SKM-1 (cell line): ENCODE data around the gene VAMP2.
"Not testable (repeated sequence)": the region's sequence is repeated elsewhere in the genome, so short reads cannot be mapped to it uniquely, and the experiment has no call there.

ENCODE experiments used
- DNase-seq: peaks from one replicate; lab custom pipeline; 2025; ENCODE audit not compliant: unreplicated experiment; lab: John Stamatoyannopoulos, UW

Gene VAMP2

DNA sequence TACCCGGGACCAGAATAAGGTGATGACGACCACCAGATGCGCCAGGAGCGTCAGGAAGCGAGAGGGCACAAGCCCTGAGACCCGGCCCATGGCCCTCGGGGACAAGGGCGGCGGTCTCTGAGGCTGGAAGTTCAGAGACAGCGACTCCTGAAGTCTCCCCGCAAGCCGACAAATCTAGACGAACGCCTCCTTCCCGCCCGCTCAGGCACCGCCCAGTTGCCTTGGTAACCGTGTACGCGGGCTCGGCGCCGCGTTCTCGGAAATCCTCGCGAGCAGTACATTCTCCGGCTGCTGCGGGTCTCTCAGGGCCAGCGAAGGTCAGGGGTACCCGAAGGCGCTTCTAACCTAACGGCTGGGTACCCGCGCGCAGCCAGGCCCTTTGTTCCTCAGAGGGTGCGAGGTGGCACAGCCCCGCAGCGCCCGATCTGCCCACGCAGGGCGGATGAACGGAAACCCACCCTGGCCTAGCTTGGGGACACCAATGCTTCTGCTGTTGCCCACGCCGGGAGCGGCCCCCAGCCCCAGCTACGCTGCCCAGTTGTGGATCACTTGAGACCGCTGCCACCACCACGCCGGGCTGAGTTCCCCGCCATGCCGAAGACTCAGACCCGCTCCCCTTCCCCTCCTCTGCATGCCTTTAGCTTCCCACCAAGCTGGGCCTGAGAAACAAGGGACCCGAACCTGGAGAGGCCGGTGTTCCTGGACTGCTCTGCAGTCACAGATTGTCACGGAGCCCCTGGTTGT is 13.6 kb upstream of the VAMP2 start, which contains the start of gene TMEM107:
Gene TMEM107, minus strand, starts transcription at position 184 of the 744 bp plus-strand sequence. Its CDS starts 94 bp downstream, at position 90.
- DNase-seq = peak; percentile 27

- no peak for DNase-seq
Observed at GRCh38 chr17:8175795-8176196, 13.0 kb upstream of the VAMP2 start.

- DNase-seq = no peak
Observed at GRCh38 chr17:8173871-8174322, 11.1 kb upstream of the VAMP2 start.

- peak; percentile 58 for DNase-seq
Observed at GRCh38 chr17:8173056-8173870, 10.5 kb upstream of the VAMP2 start.

DNA sequence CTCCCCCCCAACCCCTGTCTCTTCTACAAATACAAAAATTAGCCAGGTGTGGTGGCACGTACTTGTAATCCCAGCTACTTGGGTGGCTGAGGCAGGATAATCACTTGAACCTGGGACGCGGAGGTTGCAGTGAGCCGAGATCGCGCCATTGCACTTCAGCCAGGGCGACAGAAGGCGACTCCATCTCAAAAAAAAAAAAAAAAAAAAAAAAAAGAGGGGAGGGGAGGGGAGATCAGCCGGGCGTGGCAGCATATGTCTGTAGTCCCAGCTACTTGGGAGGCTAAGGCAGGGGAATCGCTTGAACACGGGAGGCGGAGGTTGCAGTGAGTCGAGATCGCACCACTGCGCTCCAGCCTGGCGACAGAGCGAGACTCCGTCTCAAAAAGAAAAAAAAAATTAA is 7.4 kb upstream of the VAMP2 start:
- DNase-seq = not testable (repeated sequence)

GRCh38 chr17:8167526-8167925 is 4.8 kb upstream of the VAMP2 start:
- DNase-seq = no peak

DNA sequence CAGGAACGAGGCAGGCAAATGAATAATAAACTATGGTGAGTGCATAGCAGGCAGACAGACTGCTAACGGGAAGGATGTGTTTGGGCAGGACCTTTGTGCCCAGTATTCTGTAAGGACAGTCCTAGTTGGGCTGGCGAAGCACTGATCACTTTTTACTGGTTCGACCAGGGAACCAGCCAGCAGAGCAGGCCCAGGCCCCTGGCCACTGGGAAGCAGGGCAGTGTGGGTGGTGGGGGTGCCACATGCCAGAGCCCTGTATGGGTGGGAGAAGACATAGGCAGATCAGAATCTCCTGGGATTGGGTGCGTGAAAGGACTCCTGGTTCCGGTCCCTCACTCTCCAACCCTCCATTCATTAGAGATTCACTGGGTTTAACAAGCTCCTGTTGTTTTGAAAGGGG is 4.0 kb upstream of the VAMP2 start:
- no peak for DNase-seq

GRCh38 chr17:8164815-8165131 is 2.0 kb upstream of the VAMP2 start:
- DNase-seq = no peak

DNA sequence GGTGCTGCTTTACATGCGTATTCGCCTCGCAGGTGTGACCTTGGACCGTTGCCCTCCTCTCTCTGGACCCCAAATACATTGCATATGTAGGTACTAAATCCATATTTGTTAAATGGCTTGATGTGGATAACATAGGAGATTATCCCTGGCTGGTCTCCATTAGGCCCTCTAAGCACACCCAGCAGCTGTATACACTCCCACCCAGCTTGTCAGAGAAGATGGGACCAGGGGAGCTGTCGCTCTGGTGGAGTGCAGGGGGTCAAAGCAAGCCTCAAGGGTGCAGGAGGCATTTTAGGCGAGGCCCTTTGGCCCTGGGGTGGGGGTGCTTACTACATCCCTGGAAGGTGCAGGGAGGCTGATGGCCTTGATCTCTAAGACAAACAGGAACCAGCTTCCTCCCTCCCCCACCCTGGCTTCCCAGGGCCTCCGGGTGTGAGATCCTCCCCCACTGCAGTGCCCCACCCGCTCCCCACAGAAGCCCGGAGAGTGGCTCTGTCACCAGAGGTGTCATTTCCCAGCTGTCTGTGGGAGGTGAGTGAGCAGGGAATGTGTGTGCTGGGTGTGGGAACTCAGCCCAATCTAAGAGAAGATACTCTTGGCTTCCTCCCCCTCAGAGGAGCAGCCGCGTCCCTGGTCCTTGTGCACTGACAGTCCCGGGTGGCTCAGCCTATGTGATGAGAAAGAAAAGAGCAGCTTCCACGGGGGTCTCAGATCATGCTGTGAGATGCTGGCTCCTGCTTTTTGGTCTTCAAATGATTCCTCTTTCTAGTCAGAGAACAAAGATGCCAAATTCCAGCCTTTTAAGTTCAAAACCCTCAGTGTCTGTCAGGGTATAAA is 1.4 kb upstream of the VAMP2 start:
- peak; percentile 25 for DNase-seq

- no peak for DNase-seq
Observed at GRCh38 chr17:8162997-8163977, 539 bp upstream of the VAMP2 start.

DNA sequence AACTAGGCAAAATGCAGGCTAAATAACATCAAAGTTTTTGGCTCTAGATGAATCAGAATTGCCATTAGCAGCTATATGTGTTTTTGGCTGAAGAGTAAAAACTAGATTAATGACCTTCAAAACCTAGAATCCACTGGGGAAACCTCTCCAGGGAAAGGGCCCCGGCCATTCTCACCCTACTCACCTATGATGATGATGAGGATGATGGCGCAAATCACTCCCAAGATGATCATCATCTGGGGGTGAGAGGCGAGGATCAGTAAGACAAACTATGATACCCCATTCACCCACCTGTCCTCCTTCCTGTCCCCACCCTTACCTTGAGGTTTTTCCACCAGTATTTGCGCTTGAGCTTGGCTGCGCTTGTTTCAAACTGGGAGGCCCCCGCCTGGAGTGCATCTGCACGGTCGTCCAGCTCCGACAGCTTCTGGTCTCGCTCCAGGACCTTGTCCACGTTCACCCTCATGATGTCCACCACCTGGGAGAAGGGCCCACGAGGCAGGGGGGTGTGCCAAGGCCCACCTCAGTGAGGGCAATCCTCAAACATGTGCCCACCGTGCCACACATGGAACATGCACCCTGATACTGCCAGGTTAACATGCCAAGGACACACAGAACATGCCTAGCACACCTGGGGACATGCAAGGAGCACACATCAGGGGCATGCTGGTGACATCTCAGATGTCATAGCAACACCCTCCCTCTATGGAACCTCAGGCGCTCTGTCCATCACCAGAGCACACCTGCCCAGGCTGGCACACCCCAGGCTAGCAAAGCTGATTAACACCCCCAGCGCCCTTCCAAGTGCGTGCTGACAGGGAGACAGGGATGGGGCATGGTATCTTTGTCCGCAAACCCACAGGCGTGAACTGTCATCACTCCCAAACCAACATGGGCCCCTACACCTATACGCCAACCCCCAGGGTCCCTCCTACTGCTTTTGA is 1.2 kb downstream of the VAMP2 start:
- DNase-seq = no peak

DNA sequence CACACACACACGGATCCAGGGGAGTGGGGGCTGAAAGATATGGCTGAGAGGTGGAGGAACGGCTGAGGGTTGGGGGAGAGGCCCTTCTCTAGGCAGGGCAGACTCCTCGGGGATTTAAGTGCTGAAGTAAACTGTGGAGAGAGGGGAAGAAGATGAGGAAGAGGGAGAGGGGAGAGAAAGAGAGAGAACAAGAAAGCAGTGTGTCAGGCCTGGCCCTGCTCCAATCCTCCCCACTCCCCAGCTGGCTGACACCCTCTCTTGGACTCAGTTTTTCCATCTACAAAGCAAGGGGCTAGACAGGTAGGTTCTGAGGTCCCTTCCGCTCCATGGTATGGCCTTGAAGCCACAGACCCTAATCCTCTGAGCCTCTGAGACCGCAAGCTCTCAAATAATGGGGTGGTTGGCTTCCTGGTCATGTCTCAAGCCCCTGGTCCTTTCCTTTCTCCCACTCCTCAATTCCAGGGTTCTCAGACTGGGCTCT is 2.0 kb downstream of the VAMP2 start:
- DNase-seq = no peak

DNA sequence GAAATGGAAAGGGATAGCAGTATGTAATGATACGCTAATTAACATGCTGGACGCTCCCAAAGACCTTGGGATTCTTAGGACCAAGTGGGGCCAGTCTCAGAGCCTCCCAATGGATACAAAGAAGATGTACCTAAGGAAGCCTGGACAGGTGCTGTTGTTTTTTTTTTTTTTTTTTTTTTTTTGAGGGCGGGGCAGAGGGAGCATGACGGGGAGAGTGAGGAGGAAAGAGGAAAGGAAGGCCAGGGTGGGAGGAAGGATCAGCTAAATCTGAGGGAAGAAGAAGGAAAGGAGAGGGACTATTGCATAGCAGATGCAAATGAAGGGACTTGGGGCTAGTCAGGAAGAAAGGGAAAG is 2.5 kb downstream of the VAMP2 start:
- no peak for DNase-seq

- no peak for DNase-seq
Observed at GRCh38 chr17:8159459-8160223, 3.1 kb downstream of the VAMP2 start.

GRCh38 chr17:8159032-8159400 is 3.7 kb downstream of the VAMP2 start:
- no peak for DNase-seq

DNA sequence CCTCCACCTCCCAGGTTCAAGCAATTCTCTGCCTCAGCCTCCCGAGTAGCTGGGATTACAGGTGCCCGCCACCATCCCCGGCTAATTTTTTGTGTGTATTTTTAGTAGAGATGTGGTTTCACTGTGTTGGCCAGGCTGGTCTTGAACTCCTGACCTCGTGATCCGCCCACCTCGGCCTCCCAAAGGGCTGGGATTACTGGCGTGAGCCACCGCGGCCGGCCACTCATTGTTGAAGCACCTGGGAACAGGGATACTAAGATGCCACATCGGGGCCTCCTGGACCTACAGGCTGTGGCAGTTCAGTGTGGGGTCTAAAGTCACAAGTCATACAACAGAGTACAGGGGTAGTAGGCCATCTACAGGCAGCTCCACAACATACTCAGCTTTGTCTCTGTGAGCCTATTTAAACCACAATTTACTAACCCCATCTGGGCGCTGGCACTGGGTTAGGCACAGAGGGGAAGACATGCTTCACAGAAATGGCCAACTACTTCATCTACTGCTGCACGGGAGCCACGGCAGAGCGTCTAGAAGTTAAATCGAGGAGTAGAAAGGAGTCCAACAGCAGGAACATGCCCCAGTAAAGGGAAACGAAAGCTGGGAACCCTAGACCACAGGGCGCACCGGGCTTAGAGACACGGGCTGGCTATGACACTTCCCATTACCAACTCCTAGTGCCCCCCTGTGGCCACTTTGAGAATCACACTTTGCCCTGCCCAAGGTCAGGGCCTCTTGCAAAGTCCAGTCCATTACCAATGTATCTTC is 4.3 kb downstream of the VAMP2 start:
- DNase-seq = peak; percentile 24

- peak; percentile 86 for DNase-seq
Observed at GRCh38 chr17:8156246-8156992, 6.3 kb downstream of the VAMP2 start.
